ENCODE data around the gene PTPN1.
"Not testable (repeated sequence)": the region's sequence is repeated elsewhere in the genome, so short reads cannot be mapped to it uniquely, and the experiment has no call there.

PTPN1 gene

GRCh38 chr20:50595988-50596693 is 86.0 kb downstream of the PTPN1 start:
- TF ChIP-seq CTCF (IDR thresholded peaks at IDR 0.05; ENCODE audit: low read depth, low read length): no peak

GRCh38 chr20:50596694-50597021 is 86.5 kb downstream of the PTPN1 start:
- no peak for DNase-seq (ENCODE audit: low read depth in 2 of 2)
- no peak for TF ChIP-seq CTCF (IDR thresholded peaks at IDR 0.05; ENCODE audit: low read depth, low read length)
- H3K4me3 ChIP-seq (replicated peaks in 1 of 2; ENCODE audit: low read depth in 2 of 2, low read length in 2 of 2): no peak overlapping the region

More at GRCh38 chr20:50595988-50596693, 86.0 kb downstream of the PTPN1 start:
- no peak overlapping the region for H3K4me3 ChIP-seq (replicated peaks in 1 of 2; ENCODE audit: low read depth in 2 of 2, low read length in 2 of 2)
- DNase-seq (ENCODE audit: low read depth in 2 of 2): no peak

GRCh38 chr20:50597406-50597969 is 87.3 kb downstream of the PTPN1 start:
- no peak for TF ChIP-seq CTCF (IDR thresholded peaks at IDR 0.05; ENCODE audit: low read depth, low read length)
- H3K4me3 ChIP-seq (replicated peaks in 1 of 2; ENCODE audit: low read depth in 2 of 2, low read length in 2 of 2): no peak overlapping the region
- no peak for DNase-seq (ENCODE audit: low read depth in 2 of 2)

GRCh38 chr20:50598074-50598473 is 87.9 kb downstream of the PTPN1 start:
- no peak for DNase-seq (ENCODE audit: low read depth in 2 of 2)
- no peak for TF ChIP-seq CTCF (IDR thresholded peaks at IDR 0.05; ENCODE audit: low read depth, low read length)
- H3K4me3 ChIP-seq (replicated peaks in 1 of 2; ENCODE audit: low read depth in 2 of 2, low read length in 2 of 2): no peak overlapping the region

GRCh38 chr20:50598768-50599167 is 88.6 kb downstream of the PTPN1 start:
- not testable (repeated sequence) for H3K4me3 ChIP-seq (replicated peaks in 1 of 2; ENCODE audit: low read depth in 2 of 2, low read length in 2 of 2); DNase-seq (ENCODE audit: low read depth in 2 of 2)

- no peak for TF ChIP-seq CTCF (IDR thresholded peaks at IDR 0.05; ENCODE audit: low read depth, low read length)
- no peak overlapping the region for H3K4me3 ChIP-seq (replicated peaks in 1 of 2; ENCODE audit: low read depth in 2 of 2, low read length in 2 of 2)
- no peak for DNase-seq (ENCODE audit: low read depth in 2 of 2)
Measured at GRCh38 chr20:50600281-50600895, 90.2 kb downstream of the PTPN1 start.

GRCh38 chr20:50601511-50602431 is 91.6 kb downstream of the PTPN1 start:
- H3K4me3 ChIP-seq (replicated peaks in 1 of 2; ENCODE audit: low read depth in 2 of 2, low read length in 2 of 2): no peak overlapping the region
- no peak for TF ChIP-seq CTCF (IDR thresholded peaks at IDR 0.05; ENCODE audit: low read depth, low read length)
- DNase-seq (ENCODE audit: low read depth in 2 of 2): no peak
